Measurements from ENCODE around the gene PCDHGB6. TPM values are rescaled to one million over a fixed set of nuclear protein-coding genes. Genes with fewer than 3 reads are reported as not detected.
A peak's percentile ranks its signal among the peaks of the same experiment; 100 is the strongest.
"Not testable (repeated sequence)": the region's sequence is repeated elsewhere in the genome, so short reads cannot be mapped to it uniquely, and the experiment has no call there.

Gene PCDHGB6
- total and polyA plus RNA-seq, 2 experiments from 2014 or later: 13.1 to 13.6 TPM

GRCh38 chr5:141384471-141385267 is 23.2 kb upstream of the PCDHGB6 start:
- Histone ChIP-seq H2AFZ (no peak overlapping the region), H3K27ac (no peak overlapping the region), H3K27me3 (no peaks in the 10 kb centered on the region), H3K36me3 (replicated peaks; ENCODE audit: insufficient read depth, low read depth) (no peaks in the 10 kb centered on the region), H3K4me3 (no peak overlapping the region), H3K9me2 (replicated peaks; ENCODE audit: insufficient read depth) (no peaks in the 10 kb centered on the region), H3K4me2 (no peak overlapping the region), H3K79me2 (no peaks in the 10 kb centered on the region), H3K9me3 (ENCODE audit: low read depth) (peaks cover 12% of the 10 kb centered on the region), H3K4me1 (ENCODE audit: insufficient read depth) (no peaks in the 10 kb centered on the region), H4K20me1 (ENCODE audit: insufficient read depth, poor library complexity, severe bottlenecking) (no peaks in the 10 kb centered on the region)
- DNase-seq (ENCODE audit: low spot score): no peak
- WGBS (ENCODE audit: low lambda C conversion rate, missing lambda C conversion rate): 94% methylated on average over 40 of the region's 43 CpGs
- no peak for TF ChIP-seq EZH2phosphoT487 (IDR thresholded peaks at IDR 0.05; ENCODE audit: low read depth, severe bottlenecking, unreplicated experiment)
- TF ChIP-seq EZH2 (IDR thresholded peaks at IDR 0.05; ENCODE audit: borderline replicate concordance): no peak
- TF ChIP-seq, protein P1, sequence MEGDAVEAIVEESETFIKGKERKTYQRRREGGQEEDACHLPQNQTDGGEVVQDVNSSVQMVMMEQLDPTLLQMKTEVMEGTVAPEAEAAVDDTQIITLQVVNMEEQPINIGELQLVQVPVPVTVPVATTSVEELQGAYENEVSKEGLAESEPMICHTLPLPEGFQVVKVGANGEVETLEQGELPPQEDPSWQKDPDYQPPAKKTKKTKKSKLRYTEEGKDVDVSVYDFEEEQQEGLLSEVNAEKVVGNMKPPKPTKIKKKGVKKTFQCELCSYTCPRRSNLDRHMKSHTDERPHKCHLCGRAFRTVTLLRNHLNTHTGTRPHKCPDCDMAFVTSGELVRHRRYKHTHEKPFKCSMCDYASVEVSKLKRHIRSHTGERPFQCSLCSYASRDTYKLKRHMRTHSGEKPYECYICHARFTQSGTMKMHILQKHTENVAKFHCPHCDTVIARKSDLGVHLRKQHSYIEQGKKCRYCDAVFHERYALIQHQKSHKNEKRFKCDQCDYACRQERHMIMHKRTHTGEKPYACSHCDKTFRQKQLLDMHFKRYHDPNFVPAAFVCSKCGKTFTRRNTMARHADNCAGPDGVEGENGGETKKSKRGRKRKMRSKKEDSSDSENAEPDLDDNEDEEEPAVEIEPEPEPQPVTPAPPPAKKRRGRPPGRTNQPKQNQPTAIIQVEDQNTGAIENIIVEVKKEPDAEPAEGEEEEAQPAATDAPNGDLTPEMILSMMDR (IDR thresholded peaks at IDR 0.05; ENCODE audit: poor library complexity): no peak

GRCh38 chr5:141387557-141388311 is 20.1 kb upstream of the PCDHGB6 start, which contains the start of gene PCDHGB4:
Gene PCDHGB4 (plus strand): TSS chr5:141387698. CDS start chr5:141387885, 187 bp downstream.
- peak; percentile 63 for DNase-seq (ENCODE audit: low spot score)
- WGBS (ENCODE audit: low lambda C conversion rate, missing lambda C conversion rate): 29% methylated on average over 22 of the region's 40 CpGs
- peak within 1 kb of the TSS; percentile 69 for H3K4me2 ChIP-seq
- not testable (repeated sequence) for H3K36me3 ChIP-seq (replicated peaks; ENCODE audit: insufficient read depth, low read depth); H3K79me2 ChIP-seq; H3K4me1 ChIP-seq (ENCODE audit: insufficient read depth); H4K20me1 ChIP-seq (ENCODE audit: insufficient read depth, poor library complexity, severe bottlenecking); H3K4me3 ChIP-seq; H3K9me2 ChIP-seq (replicated peaks; ENCODE audit: insufficient read depth); H2AFZ ChIP-seq; H3K27me3 ChIP-seq
- peaks cover 28% of the 10 kb centered on the region for H3K9me3 ChIP-seq (ENCODE audit: low read depth)
- peak within 1 kb of the TSS; percentile 82 for H3K27ac ChIP-seq
- TF ChIP-seq, protein P1 (IDR thresholded peaks at IDR 0.05; ENCODE audit: poor library complexity): peak; percentile 62

- Histone ChIP-seq H3K27me3 (no peaks in the 10 kb centered on the region), H3K4me2 (no peak overlapping the region), H3K9me2 (replicated peaks; ENCODE audit: insufficient read depth) (no peaks in the 10 kb centered on the region), H3K4me3 (no peak overlapping the region), H3K9me3 (ENCODE audit: low read depth) (peaks cover 37% of the 10 kb centered on the region), H2AFZ (no peak overlapping the region), H3K79me2 (no peaks in the 10 kb centered on the region), H3K36me3 (replicated peaks; ENCODE audit: insufficient read depth, low read depth) (no peaks in the 10 kb centered on the region), H4K20me1 (ENCODE audit: insufficient read depth, poor library complexity, severe bottlenecking) (no peaks in the 10 kb centered on the region), H3K27ac (no peak overlapping the region), H3K4me1 (ENCODE audit: insufficient read depth) (no peaks in the 10 kb centered on the region)
- TF ChIP-seq EZH2 (IDR thresholded peaks at IDR 0.05; ENCODE audit: borderline replicate concordance): no peak
- TF ChIP-seq, protein P1 (IDR thresholded peaks at IDR 0.05; ENCODE audit: poor library complexity): no peak
- TF ChIP-seq EZH2phosphoT487 (IDR thresholded peaks at IDR 0.05; ENCODE audit: low read depth, severe bottlenecking, unreplicated experiment): no peak
- DNase-seq (ENCODE audit: low spot score): no peak
- 94% methylated on average over 10 of the region's 10 CpGs for WGBS (ENCODE audit: low lambda C conversion rate, missing lambda C conversion rate)
These were observed 19.2 kb upstream of the PCDHGB6 start for GRCh38 chr5:141388661-141389060.
